Fibroblast of pulmonary artery (primary cell): Measurements from ENCODE around the gene MICOS13.

ENCODE experiments used
- DNase-seq: peaks from one replicate; pipeline ENCODE4 v3.0.0-alpha.2; 2010; ENCODE audit warnings: low read depth
- H3K4me3 ChIP-seq: replicated peaks from 2 replicates; pipeline ENCODE4 v1.5.1; 2011; ENCODE audit warnings: low read depth, mild to moderate bottlenecking, control low read depth, low read length, moderate library complexity
- CTCF ChIP-seq: IDR thresholded peaks from 2 replicates; pipeline ENCODE4 v1.5.1; 2011; ENCODE audit warnings: mild to moderate bottlenecking, control low read depth, low read length, inconsistent platforms; ENCODE audit errors: missing control alignments

MICOS13 gene

GRCh38 chr19:5672708-5673459 is 7.4 kb downstream of the MICOS13 start:
- no peak overlapping the region for H3K4me3 ChIP-seq
- DNase-seq, result no peak
- TF ChIP-seq CTCF, result no peak

- no peak for DNase-seq
- no peak for TF ChIP-seq CTCF
- no peak overlapping the region for H3K4me3 ChIP-seq
These were observed 8.7 kb downstream of the MICOS13 start for GRCh38 chr19:5671600-5671999.

GRCh38 chr19:5669212-5669611 is 11.1 kb downstream of the MICOS13 start:
- no peak overlapping the region for H3K4me3 ChIP-seq
- DNase-seq, result no peak
- no peak for TF ChIP-seq CTCF

- no peak overlapping the region for H3K4me3 ChIP-seq
- DNase-seq, result no peak
- TF ChIP-seq CTCF, result no peak
These were observed 12.5 kb downstream of the MICOS13 start for GRCh38 chr19:5667751-5668271.

- TF ChIP-seq CTCF, result no peak
- no peak for DNase-seq
- no peak overlapping the region for H3K4me3 ChIP-seq
These were observed 13.2 kb downstream of the MICOS13 start for GRCh38 chr19:5666921-5667610.

- peak; percentile 58 for DNase-seq
- peak; percentile 23 for TF ChIP-seq CTCF
- no peak overlapping the region for H3K4me3 ChIP-seq
These were observed 14.4 kb downstream of the MICOS13 start for GRCh38 chr19:5665781-5666513.
